ENCODE measurements around the gene VSTM4. TPM values are rescaled to one million over a fixed set of nuclear protein-coding genes. Genes with fewer than 3 reads are reported as not detected.

VSTM4 gene
- total RNA-seq, 2 experiments from 2014 or later, result not detected

DNA sequence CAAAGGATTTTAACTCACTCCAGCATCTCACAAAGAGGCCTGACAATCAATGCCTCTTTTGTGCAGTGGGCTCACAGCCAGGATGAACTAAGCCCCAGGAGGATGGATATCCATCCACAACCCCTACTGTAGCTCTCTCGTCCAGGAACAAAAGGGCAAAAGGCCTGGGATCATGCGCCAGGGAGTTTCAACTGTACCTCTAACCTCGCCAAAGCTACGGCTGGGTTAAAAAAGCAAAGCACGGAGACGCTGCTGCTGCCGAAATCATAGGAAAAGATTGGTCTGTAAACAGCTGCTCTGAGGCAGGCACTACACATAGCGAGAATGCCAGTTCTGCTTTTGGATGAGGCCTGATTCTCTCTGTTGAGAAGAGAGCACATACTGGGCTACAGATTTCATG is 32.1 kb downstream of the VSTM4 start:
- BruUV-seq (replicated peaks), result no TSS peak
- DNase-seq (ENCODE audit: low spot score), result no peak
- H3K4me1 ChIP-seq (ENCODE audit: insufficient read depth, low read length, poor library complexity, severe bottlenecking), result peaks cover 14% of the 10 kb centered on the region
- TF ChIP-seq EZH2phosphoT487 (IDR thresholded peaks at IDR 0.05; ENCODE audit: borderline replicate concordance, low read depth, low read length), result no peak
- TF ChIP-seq, protein P1, sequence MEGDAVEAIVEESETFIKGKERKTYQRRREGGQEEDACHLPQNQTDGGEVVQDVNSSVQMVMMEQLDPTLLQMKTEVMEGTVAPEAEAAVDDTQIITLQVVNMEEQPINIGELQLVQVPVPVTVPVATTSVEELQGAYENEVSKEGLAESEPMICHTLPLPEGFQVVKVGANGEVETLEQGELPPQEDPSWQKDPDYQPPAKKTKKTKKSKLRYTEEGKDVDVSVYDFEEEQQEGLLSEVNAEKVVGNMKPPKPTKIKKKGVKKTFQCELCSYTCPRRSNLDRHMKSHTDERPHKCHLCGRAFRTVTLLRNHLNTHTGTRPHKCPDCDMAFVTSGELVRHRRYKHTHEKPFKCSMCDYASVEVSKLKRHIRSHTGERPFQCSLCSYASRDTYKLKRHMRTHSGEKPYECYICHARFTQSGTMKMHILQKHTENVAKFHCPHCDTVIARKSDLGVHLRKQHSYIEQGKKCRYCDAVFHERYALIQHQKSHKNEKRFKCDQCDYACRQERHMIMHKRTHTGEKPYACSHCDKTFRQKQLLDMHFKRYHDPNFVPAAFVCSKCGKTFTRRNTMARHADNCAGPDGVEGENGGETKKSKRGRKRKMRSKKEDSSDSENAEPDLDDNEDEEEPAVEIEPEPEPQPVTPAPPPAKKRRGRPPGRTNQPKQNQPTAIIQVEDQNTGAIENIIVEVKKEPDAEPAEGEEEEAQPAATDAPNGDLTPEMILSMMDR (conservative IDR thresholded peaks at IDR 0.05; ENCODE audit: low read length), result no peak
- H3K4me2 ChIP-seq (ENCODE audit: low read length), result no peak overlapping the region
- H4K20me1 ChIP-seq (ENCODE audit: insufficient read depth, low read length), result no peaks in the 10 kb centered on the region
- CTCF ChIA-PET (ENCODE audit: unreplicated experiment), result no interaction called here
- no peak overlapping the region for H3K27ac ChIP-seq (ENCODE audit: low read depth, low read length, poor library complexity, severe bottlenecking)
- no peak overlapping the region for H2AFZ ChIP-seq (ENCODE audit: low read length)
- H3K9me3 ChIP-seq (ENCODE audit: low read length), result peaks cover 18% of the 10 kb centered on the region
- intact Hi-C loops (cut with micrococcal nuclease; ENCODE audit: unreplicated experiment), result no loop called here
- H3K79me2 ChIP-seq (ENCODE audit: insufficient read depth, low read depth, low read length), result no peaks in the 10 kb centered on the region
- H3K36me3 ChIP-seq (ENCODE audit: insufficient read depth, low read length), result no peaks in the 10 kb centered on the region
- POLR2A ChIA-PET, result interaction anchor here (0.6 kb wide), 1 partner anchor 51 kb away, joined by 3 read pairs; no protein-coding TSS in a partner anchor
- no peaks in the 10 kb centered on the region for H3K9me2 ChIP-seq (ENCODE audit: insufficient read depth, low read length)
- H3K4me3 ChIP-seq (ENCODE audit: low read depth, low read length, poor library complexity, severe bottlenecking), result no peak overlapping the region

DNA sequence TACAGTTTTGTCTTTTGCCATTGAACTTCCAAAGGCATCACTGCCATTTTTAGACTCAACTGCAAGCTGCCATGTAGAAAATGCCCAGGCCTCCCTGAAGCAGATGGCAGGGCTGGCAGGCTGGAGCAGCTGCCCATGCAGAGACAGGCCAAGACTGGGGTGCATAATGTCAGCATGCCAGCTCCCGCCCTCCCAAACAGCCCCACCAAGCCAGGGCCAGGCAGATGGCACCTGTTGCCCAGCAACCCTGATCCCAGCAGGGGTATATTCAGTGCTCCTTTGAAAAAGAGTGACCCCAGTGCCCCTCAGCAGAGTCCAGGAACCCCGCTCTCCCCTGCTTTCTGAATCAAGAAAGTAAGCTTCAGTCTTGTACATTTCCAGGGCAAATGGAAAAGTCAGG is 32.6 kb downstream of the VSTM4 start:
- intact Hi-C loops (cut with micrococcal nuclease; ENCODE audit: unreplicated experiment), result no loop called here
- DNase-seq (ENCODE audit: low spot score), result no peak
- BruUV-seq (replicated peaks), result no TSS peak
- Histone ChIP-seq H4K20me1 (ENCODE audit: insufficient read depth, low read length) (no peaks in the 10 kb centered on the region), H3K27ac (ENCODE audit: low read depth, low read length, poor library complexity, severe bottlenecking) (no peak overlapping the region), H3K36me3 (ENCODE audit: insufficient read depth, low read length) (no peaks in the 10 kb centered on the region), H2AFZ (ENCODE audit: low read length) (no peak overlapping the region), H3K9me2 (ENCODE audit: insufficient read depth, low read length) (no peaks in the 10 kb centered on the region), H3K4me1 (ENCODE audit: insufficient read depth, low read length, poor library complexity, severe bottlenecking) (peaks cover 15% of the 10 kb centered on the region), H3K9me3 (ENCODE audit: low read length) (peaks cover 18% of the 10 kb centered on the region), H3K4me2 (ENCODE audit: low read length) (no peak overlapping the region), H3K4me3 (ENCODE audit: low read depth, low read length, poor library complexity, severe bottlenecking) (no peak overlapping the region), H3K79me2 (ENCODE audit: insufficient read depth, low read depth, low read length) (no peaks in the 10 kb centered on the region)
- CTCF ChIA-PET (ENCODE audit: unreplicated experiment), result no interaction called here
- TF ChIP-seq, protein P1 (conservative IDR thresholded peaks at IDR 0.05; ENCODE audit: low read length), result no peak
- no peak for TF ChIP-seq EZH2phosphoT487 (IDR thresholded peaks at IDR 0.05; ENCODE audit: borderline replicate concordance, low read depth, low read length)
- POLR2A ChIA-PET, result no interaction called here

DNA sequence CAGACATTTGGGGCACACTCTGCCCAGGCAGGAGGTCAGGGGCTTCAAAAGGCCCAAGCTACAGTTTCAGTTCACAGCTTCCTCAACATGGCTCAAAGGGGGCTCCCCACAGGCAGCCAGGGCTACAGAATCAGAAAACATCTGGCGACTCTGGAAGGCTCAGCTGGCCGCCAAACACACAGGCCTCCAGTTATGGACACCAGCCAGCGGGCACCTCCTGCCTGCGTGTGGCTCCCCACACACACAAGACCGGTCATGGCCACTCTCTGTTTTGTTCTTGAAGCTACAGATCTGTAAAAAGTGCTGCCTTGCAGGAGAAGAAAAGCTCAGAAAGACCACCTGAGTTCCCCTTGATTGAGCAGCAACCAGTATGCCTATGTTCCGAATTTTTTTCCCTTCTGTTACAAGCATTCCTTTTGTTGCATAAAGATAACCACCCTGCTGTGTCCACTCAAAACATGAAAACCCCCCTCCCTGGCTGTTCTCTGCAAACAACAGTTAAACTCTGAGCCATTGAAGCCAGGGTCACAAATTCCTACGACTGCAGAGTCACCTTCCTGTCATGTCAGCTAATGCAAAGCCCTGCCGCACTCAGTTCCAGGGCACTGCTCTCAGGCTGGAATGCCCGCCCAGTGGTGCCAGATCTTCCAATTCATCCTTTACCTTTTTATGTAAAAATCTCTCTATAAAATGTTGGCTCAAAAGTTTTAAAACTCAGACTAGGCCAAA is 33.6 kb downstream of the VSTM4 start:
- Histone ChIP-seq H3K9me3 (ENCODE audit: low read length) (peaks cover 9% of the 10 kb centered on the region), H3K4me1 (ENCODE audit: insufficient read depth, low read length, poor library complexity, severe bottlenecking) (peaks cover 25% of the 10 kb centered on the region), H3K4me3 (ENCODE audit: low read depth, low read length, poor library complexity, severe bottlenecking) (no peak overlapping the region), H3K36me3 (ENCODE audit: insufficient read depth, low read length) (no peaks in the 10 kb centered on the region), H4K20me1 (ENCODE audit: insufficient read depth, low read length) (no peaks in the 10 kb centered on the region), H3K9me2 (ENCODE audit: insufficient read depth, low read length) (no peaks in the 10 kb centered on the region), H3K79me2 (ENCODE audit: insufficient read depth, low read depth, low read length) (no peaks in the 10 kb centered on the region), H2AFZ (ENCODE audit: low read length) (no peak overlapping the region), H3K4me2 (ENCODE audit: low read length) (no peak overlapping the region), H3K27ac (ENCODE audit: low read depth, low read length, poor library complexity, severe bottlenecking) (no peak overlapping the region)
- intact Hi-C loops (cut with micrococcal nuclease; ENCODE audit: unreplicated experiment), result no loop called here
- BruUV-seq (replicated peaks), result no TSS peak
- TF ChIP-seq, protein P1 (conservative IDR thresholded peaks at IDR 0.05; ENCODE audit: low read length), result no peak
- no peak for TF ChIP-seq EZH2phosphoT487 (IDR thresholded peaks at IDR 0.05; ENCODE audit: borderline replicate concordance, low read depth, low read length)
- DNase-seq (ENCODE audit: low spot score), result no peak
- CTCF ChIA-PET (ENCODE audit: unreplicated experiment), result no interaction called here
- POLR2A ChIA-PET, result interaction anchor here (0.5 to 0.6 kb wide), 2 partner anchors 32 to 71 kb away, joined by 3 to 6 read pairs; no protein-coding TSS in a partner anchor
